Neuronal stem cell (in vitro differentiated cells): ENCODE measurements around the gene ZIC2.

Experiments
- DNase-seq: peaks from one replicate; pipeline ENCODE4 v3.0.0-alpha.2; 2013; ENCODE audit warnings: low spot score
- H2AFZ ChIP-seq: one replicate; pipeline ENCODE4 v1.6.1; 2013; ENCODE audit warnings: mild to moderate bottlenecking, low read length, inconsistent platforms
- H2AK5ac ChIP-seq: 2 replicates; pipeline ENCODE4 v1.6.1; 2013; ENCODE audit warnings: low read depth, mild to moderate bottlenecking, inconsistent platforms, low read length, moderate library complexity, mixed read lengths
- H2BK120ac ChIP-seq: 2 replicates; pipeline ENCODE4 v1.6.1; 2013; ENCODE audit warnings: low read depth, mild to moderate bottlenecking, inconsistent platforms, low read length, moderate library complexity, mixed read lengths
- H2BK12ac ChIP-seq: one replicate; pipeline ENCODE4 v1.6.1; 2013; ENCODE audit warnings: low read length, inconsistent platforms
- H2BK15ac ChIP-seq: 2 replicates; pipeline ENCODE4 v1.6.1; 2013; ENCODE audit warnings: mild to moderate bottlenecking, low read length, inconsistent platforms, mixed read lengths
- H2BK5ac ChIP-seq: one replicate; pipeline ENCODE4 v1.6.1; 2013; ENCODE audit warnings: inconsistent platforms, mild to moderate bottlenecking, low read length, moderate library complexity
- H3K14ac ChIP-seq: one replicate; pipeline ENCODE4 v1.6.1; 2013; ENCODE audit warnings: low read length, inconsistent platforms
- H3K18ac ChIP-seq: 2 replicates; pipeline ENCODE4 v1.6.1; 2013; ENCODE audit warnings: low read length, inconsistent platforms
- H3K23ac ChIP-seq: 2 replicates; pipeline ENCODE4 v1.6.1; 2013; ENCODE audit warnings: low read depth, mild to moderate bottlenecking, mixed read lengths, low read length, inconsistent platforms; ENCODE audit not compliant: poor library complexity
- H3K27ac ChIP-seq: replicated peaks from 3 replicates; pipeline ENCODE4 v1.5.1; 2013; ENCODE audit warnings: low read length, inconsistent platforms
- H3K27me3 ChIP-seq, 3 experiments: 2 replicates each; pipeline ENCODE4 v1.6.1; 2013; ENCODE audit warnings: low read length in 3 of 3, mild to moderate bottlenecking in 2 of 3, inconsistent platforms in 1 of 3, low read depth in 1 of 3, mixed read lengths in 1 of 3, moderate library complexity in 1 of 3; ENCODE audit not compliant: control insufficient read depth in 3 of 3, insufficient read depth in 3 of 3
- H3K36me3 ChIP-seq, 2 donors: replicated peaks in 1 of 2; 2 replicates each; pipeline ENCODE4 v1.6.1; 2013; ENCODE audit warnings: low read length in 2 of 2; ENCODE audit not compliant: control insufficient read depth in 2 of 2, insufficient read depth in 2 of 2
- H3K4ac ChIP-seq: 2 replicates; pipeline ENCODE4 v1.6.1; 2013; ENCODE audit warnings: inconsistent platforms, mild to moderate bottlenecking, low read length, moderate library complexity
- H3K4me1 ChIP-seq, 2 donors: 1 replicate in 1 of 2; 2 replicates in 1 of 2; pipeline ENCODE4 v1.6.1; 2013; ENCODE audit warnings: low read length in 2 of 2, low read depth in 1 of 2; ENCODE audit not compliant: control insufficient read depth in 2 of 2, insufficient read depth in 1 of 2
- H3K4me2 ChIP-seq: one replicate; pipeline ENCODE4 v1.6.1; 2013; ENCODE audit warnings: mild to moderate bottlenecking, low read length, inconsistent platforms; ENCODE audit not compliant: insufficient read depth, poor library complexity, severe bottlenecking
- H3K4me3 ChIP-seq, 2 donors: 2 replicates each; pipeline ENCODE4 v1.5.1; 2013; ENCODE audit warnings: low read length in 2 of 2, mild to moderate bottlenecking in 2 of 2, inconsistent platforms in 1 of 2, moderate library complexity in 1 of 2
- H3K79me1 ChIP-seq: one replicate; pipeline ENCODE4 v1.6.1; 2013; ENCODE audit warnings: low read depth, mild to moderate bottlenecking, inconsistent platforms, low read length, moderate library complexity
- H3K9ac ChIP-seq: one replicate; pipeline ENCODE4 v1.6.1; 2013; ENCODE audit warnings: mild to moderate bottlenecking, low read depth, low read length, inconsistent platforms; ENCODE audit not compliant: poor library complexity
- H3K9me3 ChIP-seq, 2 donors: replicated peaks in 1 of 2; 2 replicates each; pipeline versions ENCODE3 to v1.6.1; 2013; ENCODE audit warnings: low read length in 2 of 2, mild to moderate bottlenecking in 2 of 2, inconsistent platforms in 1 of 2, low read depth in 1 of 2, mixed read lengths in 1 of 2, moderate library complexity in 1 of 2; ENCODE audit not compliant: control insufficient read depth in 2 of 2, insufficient read depth in 1 of 2
- H4K8ac ChIP-seq: one replicate; pipeline ENCODE4 v1.6.1; 2013; ENCODE audit warnings: low read depth, mild to moderate bottlenecking, inconsistent platforms, low read length, moderate library complexity
- H4K91ac ChIP-seq: one replicate; pipeline ENCODE4 v1.6.1; 2013; ENCODE audit warnings: low read length, low read depth, mild to moderate bottlenecking, inconsistent platforms; ENCODE audit not compliant: poor library complexity
- WGBS, 2 donors: extraction: QIAGEN DNeasy Blood & Tissue Kit; methylation state at CpG; one replicate each; pipeline ENCODE4 v1.1.7; 2013; ENCODE audit warnings: missing lambda C conversion rate in 2 of 2, mixed read lengths in 1 of 2; ENCODE audit not compliant: insufficient read length in 2 of 2, insufficient replicate concordance in 1 of 2; ENCODE audit errors: extremely low coverage in 2 of 2; 5-methylcytosine and 5-hydroxymethylcytosine counted together

Gene ZIC2

DNA sequence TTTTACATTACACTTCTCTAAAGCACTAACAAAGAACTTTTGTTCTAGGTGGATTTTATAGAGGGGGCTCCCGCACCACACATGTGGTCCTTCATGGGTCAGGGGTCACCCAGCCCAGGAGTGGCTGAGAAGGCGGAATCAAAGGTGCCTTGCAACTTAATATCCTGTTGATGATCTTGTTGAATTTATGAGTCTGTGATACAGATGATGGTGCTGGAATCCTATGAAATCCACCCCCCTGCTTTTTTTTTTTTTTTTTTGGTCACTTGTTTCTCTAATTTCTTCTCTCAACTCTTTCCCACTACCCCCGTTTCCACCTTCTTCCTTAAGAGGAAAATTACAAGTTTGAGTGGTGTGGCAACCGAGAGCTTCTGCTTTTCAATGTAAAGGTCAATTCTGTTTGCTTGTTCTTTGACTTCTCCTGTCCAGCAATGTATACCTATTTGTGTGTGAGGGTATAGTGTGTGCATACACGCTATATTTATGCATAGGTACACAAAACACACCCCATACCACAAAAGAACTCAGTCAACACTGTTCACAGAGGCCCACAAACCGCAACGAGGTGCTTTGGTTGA is 4.2 kb upstream of the ZIC2 start:
- Histone ChIP-seq H3K4me3 (peak overlapping the region in 1 of 2 donors; percentile 95), H3K18ac (no peak overlapping the region)
- 80% methylated on average over 1 of the region's 7 CpGs; no CpG with 5 or more reads in 1 of the 2 donors for WGBS, 2 donors

DNA sequence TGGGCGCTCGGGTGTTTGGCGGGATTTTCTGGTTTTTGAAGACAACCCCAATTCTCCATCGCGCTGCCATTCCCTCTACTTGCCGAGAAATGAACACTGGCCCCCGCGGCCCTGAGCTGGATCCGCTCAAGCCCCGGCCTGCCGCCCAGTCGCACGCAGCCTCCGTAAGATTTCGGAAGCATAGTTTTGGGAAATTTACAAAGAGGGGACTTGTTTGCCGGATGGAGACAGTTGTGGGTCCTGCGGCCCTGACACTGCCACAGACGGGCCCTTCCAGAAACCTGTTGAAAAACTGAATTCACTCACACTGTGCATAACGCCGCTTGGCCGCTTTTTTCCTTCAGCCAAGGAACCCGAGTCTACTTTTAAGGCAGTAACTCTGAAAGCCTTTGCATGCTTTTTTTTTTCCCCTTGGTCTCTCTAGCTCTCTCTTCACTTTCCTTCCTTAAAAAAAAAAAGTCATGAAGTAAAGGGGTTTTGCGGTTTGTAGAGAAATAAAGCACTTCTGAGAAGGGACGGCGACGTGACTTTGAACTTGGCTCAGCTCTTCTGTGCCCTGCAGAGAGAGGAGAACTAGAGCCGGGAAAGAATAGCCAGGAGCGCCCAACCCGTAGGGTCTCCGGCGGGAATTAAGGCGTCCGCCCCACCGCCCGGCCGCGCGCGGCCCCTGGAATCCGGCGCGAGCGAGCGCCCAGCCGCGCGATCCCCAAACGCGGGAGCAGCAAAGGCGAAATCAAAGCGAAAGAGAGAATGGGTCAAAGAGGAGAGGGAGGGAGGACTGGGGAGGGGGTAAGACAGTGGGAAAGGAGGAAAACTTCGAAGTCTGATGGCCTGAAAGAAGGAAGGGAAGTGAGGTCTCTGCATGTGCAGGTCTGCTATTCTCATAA is 3.4 kb upstream of the ZIC2 start:
- Histone ChIP-seq H3K4me2 (peak overlapping the region; percentile 87), H3K36me3 (peaks cover 6 to 8% of the 10 kb centered on the region in 2 donors), H3K23ac (no peak overlapping the region), H2BK12ac (no peak overlapping the region), H2AFZ (peak overlapping the region; percentile 35), H3K79me1 (peaks cover 5% of the 10 kb centered on the region), H3K4ac (no peak overlapping the region), H2BK5ac (no peak overlapping the region), H2AK5ac (no peak overlapping the region), H3K4me1 (peaks cover 8 to 15% of the 10 kb centered on the region in 2 donors), H3K27me3 (peaks cover 0 to 26% (median under 1%) of the 10 kb centered on the region in 3 experiments), H4K91ac (no peak overlapping the region), H3K4me3 (peak overlapping the region; percentile 47 to 95), H2BK120ac (no peak overlapping the region), H3K9me3 (no peaks in the 10 kb centered on the region), H3K9ac (no peak overlapping the region), H2BK15ac (no peak overlapping the region), H3K18ac (no peak overlapping the region), H3K14ac (no peak overlapping the region), H3K27ac (no peak overlapping the region), H4K8ac (no peak overlapping the region)
- DNase-seq = no peak
- WGBS, 2 donors = no CpG with 5 or more reads among the region's 52 CpGs

More for the DNA sequence above, 4.2 kb upstream of the ZIC2 start:
- Histone ChIP-seq H3K14ac (no peak overlapping the region), H2BK12ac (no peak overlapping the region), H2BK120ac (no peak overlapping the region), H3K27me3 (peaks cover 0 to 30% (median 5%) of the 10 kb centered on the region in 3 experiments), H3K4me1 (peaks cover 8 to 15% of the 10 kb centered on the region in 2 donors), H3K79me1 (peaks cover 4% of the 10 kb centered on the region), H3K4me2 (no peak overlapping the region), H2BK5ac (no peak overlapping the region), H3K23ac (no peak overlapping the region), H3K4ac (no peak overlapping the region), H4K8ac (no peak overlapping the region), H3K9ac (no peak overlapping the region), H3K36me3 (peaks cover 0 to under 1% of the 10 kb centered on the region in 2 donors), H2AK5ac (no peak overlapping the region), H3K27ac (no peak overlapping the region), H4K91ac (no peak overlapping the region), H2BK15ac (no peak overlapping the region), H2AFZ (peak overlapping the region; percentile 35), H3K9me3 (no peaks in the 10 kb centered on the region)
- no peak for DNase-seq

DNA sequence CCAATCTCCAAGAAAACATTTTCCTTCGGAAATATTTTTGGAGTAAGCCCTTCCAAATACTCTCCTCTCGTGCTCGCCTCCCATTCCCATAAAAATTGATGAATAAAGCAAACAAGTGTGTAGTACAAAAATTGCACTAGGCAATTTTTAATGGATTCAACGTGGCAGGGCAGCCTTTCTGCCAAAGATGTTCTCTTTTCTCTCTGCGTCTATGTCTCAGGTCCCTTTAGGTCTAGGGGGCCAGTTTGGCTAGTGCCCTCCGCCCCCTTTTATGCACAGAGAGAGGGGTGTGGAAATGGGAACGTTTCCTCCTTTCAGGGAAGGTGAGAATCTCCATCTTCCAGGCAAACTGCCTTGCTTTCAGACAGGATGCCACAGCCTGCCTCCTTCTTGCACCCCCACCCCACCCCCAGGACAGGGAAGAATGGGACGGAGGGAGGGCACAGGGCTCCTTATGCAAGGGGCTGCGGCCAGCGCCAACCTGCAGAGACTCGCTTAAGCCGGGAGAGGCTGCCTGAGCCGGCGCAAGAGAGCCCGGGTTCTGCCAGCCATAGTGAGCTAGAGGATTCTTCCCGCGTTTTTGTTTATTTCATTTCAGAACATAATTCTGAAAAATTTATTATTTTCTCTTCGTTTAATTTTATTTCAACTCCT is 2.7 kb upstream of the ZIC2 start:
- no peak overlapping the region for H3K9ac ChIP-seq
- H3K4me3 ChIP-seq = peak overlapping the region; percentile 89 to 95
- no peak for DNase-seq

More for the DNA sequence above, 2.7 kb upstream of the ZIC2 start:
- Histone ChIP-seq H2AK5ac (no peak overlapping the region), H2BK120ac (no peak overlapping the region), H3K14ac (no peak overlapping the region), H3K79me1 (peaks cover 5% of the 10 kb centered on the region), H4K8ac (no peak overlapping the region), H2AFZ (no peak overlapping the region), H3K4me1 (peaks cover 8 to 14% of the 10 kb centered on the region in 2 donors), H3K18ac (peak overlapping the region; percentile 84), H3K36me3 (peaks cover 6 to 15% of the 10 kb centered on the region in 2 donors), H2BK15ac (no peak overlapping the region), H3K23ac (no peak overlapping the region), H3K4me2 (peak overlapping the region; percentile 87), H3K4ac (no peak overlapping the region), H2BK5ac (no peak overlapping the region), H3K27ac (no peak overlapping the region), H2BK12ac (no peak overlapping the region), H3K27me3 (peaks cover 0 to 25% (median 0%) of the 10 kb centered on the region in 3 experiments), H3K9me3 (no peaks in the 10 kb centered on the region), H4K91ac (no peak overlapping the region)
- no CpG with 5 or more reads among the region's 18 CpGs for WGBS, 2 donors
